ENCODE results near the gene OAS2.

OAS2 gene

GRCh38 chr12:113060336-113060960 lies 82.1 kb downstream of the OAS2 start:
- DNase-seq = no peak

GRCh38 chr12:113061061-113061694 lies 82.9 kb downstream of the OAS2 start:
- no peak for DNase-seq

Measured in inflammatory macrophage (primary cell).